IPS-18c (cell line): Measurements from ENCODE around the gene CHDH.

Experiments
- H3K4me3 ChIP-seq: 2 replicates; pipeline ENCODE4 v1.7.0; 2013; ENCODE audit warnings: low read depth, mild to moderate bottlenecking, low read length, moderate library complexity; ENCODE audit not compliant: insufficient read depth
- H3K9me3 ChIP-seq: one replicate; pipeline ENCODE4 v1.6.1; 2013; ENCODE audit warnings: mild to moderate bottlenecking, low read length, moderate library complexity; ENCODE audit not compliant: control insufficient read depth, insufficient read depth

CHDH gene

GRCh38 chr3:53834429-53835095, 11.7 kb downstream of the CHDH start:
- no peak overlapping the region for H3K4me3 ChIP-seq
- H3K9me3 ChIP-seq = no peaks in the 10 kb centered on the region

GRCh38 chr3:53833700-53834099, 12.5 kb downstream of the CHDH start:
- no peaks in the 10 kb centered on the region for H3K9me3 ChIP-seq
- no peak overlapping the region for H3K4me3 ChIP-seq

- Histone ChIP-seq H3K4me3 (no peak overlapping the region), H3K9me3 (no peaks in the 10 kb centered on the region)
Observed at GRCh38 chr3:53833053-53833645, 13.1 kb downstream of the CHDH start.

- H3K4me3 ChIP-seq = no peak overlapping the region
Observed at GRCh38 chr3:53830944-53831343, 15.3 kb downstream of the CHDH start.

GRCh38 chr3:53829605-53830004, 16.6 kb downstream of the CHDH start:
- Histone ChIP-seq H3K9me3 (no peaks in the 10 kb centered on the region), H3K4me3 (no peak overlapping the region)

More at GRCh38 chr3:53830944-53831343, 15.3 kb downstream of the CHDH start:
- no peaks in the 10 kb centered on the region for H3K9me3 ChIP-seq

- no peaks in the 10 kb centered on the region for H3K9me3 ChIP-seq
- no peak overlapping the region for H3K4me3 ChIP-seq
Observed at GRCh38 chr3:53828581-53828980, 17.6 kb downstream of the CHDH start.

- no peak overlapping the region for H3K4me3 ChIP-seq
- H3K9me3 ChIP-seq = no peaks in the 10 kb centered on the region
Observed at GRCh38 chr3:53826048-53826447, 20.2 kb downstream of the CHDH start.

GRCh38 chr3:53824795-53825194, 21.4 kb downstream of the CHDH start:
- Histone ChIP-seq H3K9me3 (no peaks in the 10 kb centered on the region), H3K4me3 (no peak overlapping the region)

GRCh38 chr3:53823956-53824657, 22.1 kb downstream of the CHDH start:
- no peak overlapping the region for H3K4me3 ChIP-seq

GRCh38 chr3:53823026-53823955, 22.9 kb downstream of the CHDH start:
- Histone ChIP-seq H3K9me3 (no peaks in the 10 kb centered on the region), H3K4me3 (no peak overlapping the region)

More at GRCh38 chr3:53823956-53824657, 22.1 kb downstream of the CHDH start:
- no peaks in the 10 kb centered on the region for H3K9me3 ChIP-seq

GRCh38 chr3:53822331-53822741, 23.9 kb downstream of the CHDH start:
- no peak overlapping the region for H3K4me3 ChIP-seq

GRCh38 chr3:53821631-53822121, 24.5 kb downstream of the CHDH start:
- no peaks in the 10 kb centered on the region for H3K9me3 ChIP-seq
- no peak overlapping the region for H3K4me3 ChIP-seq

More at GRCh38 chr3:53822331-53822741, 23.9 kb downstream of the CHDH start:
- H3K9me3 ChIP-seq = no peaks in the 10 kb centered on the region

- H3K9me3 ChIP-seq = no peaks in the 10 kb centered on the region
Observed at GRCh38 chr3:53820756-53821580, 25.3 kb downstream of the CHDH start.

GRCh38 chr3:53820084-53820483, 26.1 kb downstream of the CHDH start:
- Histone ChIP-seq H3K4me3 (no peak overlapping the region), H3K9me3 (no peaks in the 10 kb centered on the region)

More at GRCh38 chr3:53820756-53821580, 25.3 kb downstream of the CHDH start:
- no peak overlapping the region for H3K4me3 ChIP-seq

GRCh38 chr3:53819163-53819868, 26.9 kb downstream of the CHDH start:
- Histone ChIP-seq H3K4me3 (no peak overlapping the region), H3K9me3 (no peaks in the 10 kb centered on the region)
